ENCODE measurements around the gene SGTB.
A peak's percentile ranks its signal among the peaks of the same experiment; 100 is the strongest.

- TF ChIP-seq, protein P1, sequence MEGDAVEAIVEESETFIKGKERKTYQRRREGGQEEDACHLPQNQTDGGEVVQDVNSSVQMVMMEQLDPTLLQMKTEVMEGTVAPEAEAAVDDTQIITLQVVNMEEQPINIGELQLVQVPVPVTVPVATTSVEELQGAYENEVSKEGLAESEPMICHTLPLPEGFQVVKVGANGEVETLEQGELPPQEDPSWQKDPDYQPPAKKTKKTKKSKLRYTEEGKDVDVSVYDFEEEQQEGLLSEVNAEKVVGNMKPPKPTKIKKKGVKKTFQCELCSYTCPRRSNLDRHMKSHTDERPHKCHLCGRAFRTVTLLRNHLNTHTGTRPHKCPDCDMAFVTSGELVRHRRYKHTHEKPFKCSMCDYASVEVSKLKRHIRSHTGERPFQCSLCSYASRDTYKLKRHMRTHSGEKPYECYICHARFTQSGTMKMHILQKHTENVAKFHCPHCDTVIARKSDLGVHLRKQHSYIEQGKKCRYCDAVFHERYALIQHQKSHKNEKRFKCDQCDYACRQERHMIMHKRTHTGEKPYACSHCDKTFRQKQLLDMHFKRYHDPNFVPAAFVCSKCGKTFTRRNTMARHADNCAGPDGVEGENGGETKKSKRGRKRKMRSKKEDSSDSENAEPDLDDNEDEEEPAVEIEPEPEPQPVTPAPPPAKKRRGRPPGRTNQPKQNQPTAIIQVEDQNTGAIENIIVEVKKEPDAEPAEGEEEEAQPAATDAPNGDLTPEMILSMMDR (IDR thresholded peaks at IDR 0.05; ENCODE audit: low read length), result peak; percentile 61
- TF ChIP-seq EZH2 (optimal IDR thresholded peaks at IDR 0.05; ENCODE audit: low read depth, low read length), result no peak
- TF ChIP-seq EZH2phosphoT487 (IDR thresholded peaks at IDR 0.05; ENCODE audit: low read length), result no peak
These were observed 20.8 kb upstream of the SGTB start for GRCh38 chr5:65742565-65743231.
